HFFc6 (cell line): ENCODE data around the gene FOXI1. TPM values are rescaled to one million over a fixed set of nuclear protein-coding genes. Genes with fewer than 3 reads are reported as not detected.

Experiments
- DNase-seq: peaks from one replicate; pipeline ENCODE4 v3.0.0-alpha.2; 2018
- H3K27ac Mint-ChIP-seq: 2 replicates; pipeline ENCODE4 v1.8.0; 2020; ENCODE audit warnings: mild to moderate bottlenecking, mixed read lengths
- H3K27me3 Mint-ChIP-seq: 2 replicates; pipeline ENCODE4 v1.8.0; 2021; ENCODE audit warnings: mild to moderate bottlenecking, moderate library complexity, mixed read lengths; ENCODE audit not compliant: insufficient read depth
- H3K36me3 Mint-ChIP-seq: 2 replicates; pipeline ENCODE4 v1.8.0; 2021; ENCODE audit warnings: low read depth, mixed read lengths
- H3K4me1 Mint-ChIP-seq: 2 replicates; pipeline ENCODE4 v1.8.0; 2020; ENCODE audit warnings: low read depth, mixed read lengths
- H3K4me3 Mint-ChIP-seq: 2 replicates; pipeline ENCODE4 v1.8.0; 2020; ENCODE audit warnings: mild to moderate bottlenecking, moderate library complexity, mixed read lengths
- H3K9me3 Mint-ChIP-seq: 2 replicates; pipeline ENCODE4 v1.8.0; 2020; ENCODE audit warnings: mild to moderate bottlenecking, mixed read lengths
- CTCF ChIP-seq: fragments of 200-600 bp; sonication (generic); IDR thresholded peaks from 2 replicates; pipeline ENCODE4 v1.5.0; 2021; ENCODE audit warnings: antibody characterized with exemption, mild to moderate bottlenecking
- total RNA-seq, 6 experiments: library from RNA; stranded (reverse); fragmentation: NEBNext Ultra II Directional; extraction: Animal tissue kit (Norgen Biotek cat#: 25700); gene quantifications; 2 replicates in 1 of 6; 3 replicates in 5 of 6; pipeline ENCODE4 v1.2.3, GENCODE V29; 2021

FOXI1 gene
- total RNA-seq, 6 experiments from 2014 or later, result not detected

GRCh38 chr5:170111088-170111785 is 5.5 kb downstream of the FOXI1 start:
- Mint-ChIP-seq H3K36me3 (no peaks in the 10 kb centered on the region), H3K4me3 (no peak overlapping the region), H3K27me3 (peaks cover 19% of the 10 kb centered on the region), H3K27ac (no peak overlapping the region), H3K9me3 (no peaks in the 10 kb centered on the region), H3K4me1 (no peaks in the 10 kb centered on the region)
- no peak for TF ChIP-seq CTCF
- no peak for DNase-seq

- H3K4me3 Mint-ChIP-seq, result no peak overlapping the region
- H3K4me1 Mint-ChIP-seq, result no peaks in the 10 kb centered on the region
- no peak for DNase-seq
- no peaks in the 10 kb centered on the region for H3K36me3 Mint-ChIP-seq
- H3K9me3 Mint-ChIP-seq, result no peaks in the 10 kb centered on the region
- no peak overlapping the region for H3K27ac Mint-ChIP-seq
- H3K27me3 Mint-ChIP-seq, result peaks cover 10% of the 10 kb centered on the region
- TF ChIP-seq CTCF, result no peak
Measured at GRCh38 chr5:170112876-170113521, 7.3 kb downstream of the FOXI1 start.

GRCh38 chr5:170113522-170113900 is 7.8 kb downstream of the FOXI1 start:
- no peak for DNase-seq
- Mint-ChIP-seq H3K4me3 (no peak overlapping the region), H3K36me3 (no peaks in the 10 kb centered on the region), H3K27ac (no peak overlapping the region), H3K9me3 (no peaks in the 10 kb centered on the region), H3K27me3 (peaks cover 7% of the 10 kb centered on the region), H3K4me1 (no peaks in the 10 kb centered on the region)
- TF ChIP-seq CTCF, result no peak

DNA sequence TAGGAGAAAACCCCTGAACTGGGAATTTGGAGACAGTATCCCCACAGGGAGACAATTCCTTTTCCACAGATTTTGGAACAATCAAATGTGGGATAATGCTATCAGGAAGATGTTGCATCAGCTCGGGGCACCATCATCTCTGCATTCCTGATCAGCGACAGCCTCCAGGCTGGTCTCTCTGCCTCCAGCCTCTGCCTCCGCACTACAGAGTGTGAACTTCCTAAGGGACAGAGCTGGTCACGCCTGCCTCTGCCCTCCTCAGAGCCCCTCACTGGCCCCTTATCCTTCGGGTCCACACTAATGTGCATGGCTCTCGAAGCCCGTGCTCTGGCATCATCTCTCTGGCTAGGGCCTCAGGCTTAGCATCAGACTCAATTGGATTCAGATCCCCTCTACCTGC is 8.6 kb downstream of the FOXI1 start:
- TF ChIP-seq CTCF, result no peak
- Mint-ChIP-seq H3K4me3 (no peak overlapping the region), H3K36me3 (no peaks in the 10 kb centered on the region), H3K27me3 (peaks cover 9% of the 10 kb centered on the region), H3K27ac (no peak overlapping the region), H3K9me3 (no peaks in the 10 kb centered on the region), H3K4me1 (no peaks in the 10 kb centered on the region)
- no peak for DNase-seq

DNA sequence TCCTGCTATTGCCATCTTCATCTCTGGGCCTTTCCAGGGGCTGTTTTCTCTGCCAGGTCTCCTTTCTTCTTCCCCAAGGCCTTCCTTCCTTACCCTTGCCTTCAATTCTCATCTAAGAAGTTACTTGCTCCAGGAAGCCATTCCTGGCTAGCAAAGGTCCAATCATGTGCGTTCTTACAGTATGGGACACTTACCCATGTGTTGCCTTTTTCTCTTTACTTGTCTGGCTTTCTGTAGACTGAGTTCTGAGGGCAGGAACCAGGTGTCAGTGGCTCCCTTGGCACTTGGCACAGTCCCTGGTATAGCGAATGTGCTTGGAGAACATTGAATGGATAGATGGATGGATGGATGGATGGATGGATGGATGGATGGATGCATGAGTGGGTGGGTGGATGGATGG is 10.2 kb downstream of the FOXI1 start:
- Mint-ChIP-seq H3K4me1 (peaks cover 8% of the 10 kb centered on the region), H3K9me3 (no peaks in the 10 kb centered on the region; the same call in 1 of the 2 replicates), H3K4me3 (no peak overlapping the region), H3K27ac (no peak overlapping the region), H3K27me3 (peaks cover 9% of the 10 kb centered on the region), H3K36me3 (no peaks in the 10 kb centered on the region)
- no peak for DNase-seq
- TF ChIP-seq CTCF, result no peak
